Prostate gland (tissue), 2 donors: ENCODE data around the gene CST3. TPM values are rescaled to one million over a fixed set of nuclear protein-coding genes. Genes with fewer than 3 reads are reported as not detected.

Source experiments
- DNase-seq: peaks from one replicate; pipeline ENCODE4 v3.0.0-alpha.2; 2019; ENCODE audit warnings: low spot score
- H3K27ac ChIP-seq, 2 donors: fragments of 200-600 bp; sonication (generic); 2 replicates each; pipeline ENCODE4 v1.5.1; 2017 to 2019
- H3K27me3 ChIP-seq: fragments of 200-600 bp; sonication (generic); replicated peaks from 2 replicates; pipeline ENCODE4 v1.5.1; 2019; ENCODE audit not compliant: insufficient read depth
- H3K36me3 ChIP-seq, 2 donors: fragments of 200-600 bp; sonication (generic); 1 replicate in 1 of 2; 2 replicates in 1 of 2; pipeline versions ENCODE4 v1.5.1 to v1.8.1; 2017 to 2019
- H3K4me1 ChIP-seq: fragments of 200-600 bp; sonication (generic); replicated peaks from 2 replicates; pipeline ENCODE4 v1.5.1; 2019
- H3K4me3 ChIP-seq, 2 donors: fragments of 200-600 bp; sonication (generic); 2 replicates each; pipeline ENCODE4 v1.5.1; 2017 to 2019
- H3K9me3 ChIP-seq: fragments of 200-600 bp; sonication (generic); 2 replicates; pipeline ENCODE4 v1.5.1; 2017
- POLR2A ChIP-seq: fragments of 450-650 bp; IDR thresholded peaks from one replicate; pipeline ENCODE4 v1.6.1; 2016; ENCODE audit warnings: antibody characterized with exemption, mild to moderate bottlenecking
- POLR2AphosphoS5 ChIP-seq: sonication (generic); formaldehyde crosslinking; IDR thresholded peaks from one replicate; pipeline ENCODE4 v1.6.1; 2017; ENCODE audit warnings: antibody characterized with exemption
- WGBS: methylation state at CpG from one replicate; pipeline ENCODE4 v1.1.5; 2018; 5-methylcytosine and 5-hydroxymethylcytosine counted together
- intact Hi-C: fragments of 100-400 bp; cut with DNase I; formaldehyde crosslinking; loops from one replicate; pipeline ENCODE4 v1.14.2; 2022
- total RNA-seq, 2 donors: library from RNA; depleted of rRNA; stranded (reverse); fragments of >200 nt; gene quantifications; one replicate each; pipeline ENCODE4 v1.1.0, GENCODE V29; 2016
- TF ChIP-seq, protein P1 (sequence below), 4 experiments: fragments of 200-600 bp in 2 of 4; fragments of 450-650 bp in 2 of 4; sonication (generic) in 2 of 4; IDR thresholded peaks; 1 replicate in 3 of 4; 2 replicates in 1 of 4; pipeline ENCODE4 v1.5.1; 2016 to 2019; ENCODE audit warnings: antibody characterized with exemption in 4 of 4, mild to moderate bottlenecking in 2 of 4, moderate library complexity in 2 of 4

The CST3 gene
- total RNA-seq, 2 donors from 2014 or later = 1,170 to 3,384 TPM

DNA sequence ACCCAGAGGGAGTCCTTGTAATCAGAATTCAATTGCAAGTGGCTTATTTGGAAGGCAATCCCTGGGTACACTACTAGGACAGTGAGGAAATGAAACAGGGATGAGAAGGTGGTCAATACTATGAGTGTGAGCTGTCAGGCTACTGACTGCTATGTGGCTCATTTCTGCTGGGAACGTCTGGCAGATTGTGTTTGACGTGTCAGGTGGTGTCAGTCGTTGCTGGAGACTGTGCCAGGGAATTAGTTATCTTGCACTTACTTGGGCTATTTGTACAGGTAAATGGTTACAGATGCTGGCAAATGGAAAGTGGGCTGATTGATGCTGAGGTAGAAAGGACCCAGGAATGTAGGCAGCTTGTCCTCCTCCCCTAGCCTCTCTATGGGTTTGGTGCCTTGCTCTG lies 33.7 kb upstream of the CST3 start:
- Histone ChIP-seq H3K4me3 (no peak overlapping the region), H3K36me3 (no peaks in the 10 kb centered on the region), H3K9me3 (no peaks in the 10 kb centered on the region), H3K27me3 (no peaks in the 10 kb centered on the region), H3K27ac (no peak overlapping the region), H3K4me1 (no peaks in the 10 kb centered on the region)
- intact Hi-C loops = no loop called here
- DNase-seq = no peak
- WGBS = 60% methylated on average over 3 of the region's 3 CpGs
- TF ChIP-seq POLR2A (no peak), POLR2AphosphoS5 (no peak)
- TF ChIP-seq, protein P1, sequence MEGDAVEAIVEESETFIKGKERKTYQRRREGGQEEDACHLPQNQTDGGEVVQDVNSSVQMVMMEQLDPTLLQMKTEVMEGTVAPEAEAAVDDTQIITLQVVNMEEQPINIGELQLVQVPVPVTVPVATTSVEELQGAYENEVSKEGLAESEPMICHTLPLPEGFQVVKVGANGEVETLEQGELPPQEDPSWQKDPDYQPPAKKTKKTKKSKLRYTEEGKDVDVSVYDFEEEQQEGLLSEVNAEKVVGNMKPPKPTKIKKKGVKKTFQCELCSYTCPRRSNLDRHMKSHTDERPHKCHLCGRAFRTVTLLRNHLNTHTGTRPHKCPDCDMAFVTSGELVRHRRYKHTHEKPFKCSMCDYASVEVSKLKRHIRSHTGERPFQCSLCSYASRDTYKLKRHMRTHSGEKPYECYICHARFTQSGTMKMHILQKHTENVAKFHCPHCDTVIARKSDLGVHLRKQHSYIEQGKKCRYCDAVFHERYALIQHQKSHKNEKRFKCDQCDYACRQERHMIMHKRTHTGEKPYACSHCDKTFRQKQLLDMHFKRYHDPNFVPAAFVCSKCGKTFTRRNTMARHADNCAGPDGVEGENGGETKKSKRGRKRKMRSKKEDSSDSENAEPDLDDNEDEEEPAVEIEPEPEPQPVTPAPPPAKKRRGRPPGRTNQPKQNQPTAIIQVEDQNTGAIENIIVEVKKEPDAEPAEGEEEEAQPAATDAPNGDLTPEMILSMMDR (IDR thresholded peaks at IDR 0.05) = no peak

DNA sequence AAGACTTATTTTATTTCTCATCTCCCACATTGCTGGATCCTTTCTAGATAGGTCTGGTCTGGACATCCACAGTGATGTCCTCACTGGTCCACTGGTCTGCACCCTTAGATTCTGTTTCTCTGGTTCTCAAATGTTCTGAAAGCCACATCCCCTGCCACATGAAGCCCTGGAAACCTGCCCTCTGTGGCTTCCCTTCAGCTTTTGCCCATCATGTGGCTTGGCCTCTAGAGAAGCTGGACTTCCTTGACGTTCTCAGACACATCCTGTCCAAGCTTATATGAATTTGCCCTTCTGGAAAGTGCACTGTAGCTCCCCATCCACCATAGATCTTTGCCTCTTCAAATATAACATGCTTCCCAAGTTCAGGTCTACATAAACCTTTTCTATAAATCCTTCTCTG lies 32.6 kb upstream of the CST3 start:
- Histone ChIP-seq H3K9me3 (no peaks in the 10 kb centered on the region), H3K4me1 (no peaks in the 10 kb centered on the region), H3K27ac (no peak overlapping the region), H3K4me3 (no peak overlapping the region), H3K36me3 (no peaks in the 10 kb centered on the region), H3K27me3 (no peaks in the 10 kb centered on the region)
- no peak for DNase-seq
- intact Hi-C loops = no loop called here
- whole genome bisulfite sequencing = 39% methylated on average over 1 of the region's 1 CpG
- TF ChIP-seq, protein P1 (IDR thresholded peaks at IDR 0.05) = no peak
- no peak for TF ChIP-seq POLR2AphosphoS5

DNA sequence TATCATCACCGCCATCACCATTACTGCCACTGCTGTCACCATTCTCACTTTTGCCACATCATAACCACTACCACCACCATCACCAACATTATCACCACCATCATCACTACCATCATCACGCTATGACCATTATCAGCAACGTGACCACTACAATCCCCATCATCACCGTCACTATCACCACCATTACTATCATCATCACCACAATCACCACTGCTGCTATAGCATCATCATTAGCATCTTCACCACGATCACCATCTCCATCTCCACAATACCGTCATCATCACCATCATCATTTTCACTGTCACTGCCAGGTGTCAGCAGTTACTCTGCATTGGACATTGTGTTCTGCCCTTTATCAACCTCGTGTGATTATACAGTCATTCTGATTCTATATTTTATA lies 32.1 kb upstream of the CST3 start:
- 94% methylated on average over 7 of the region's 7 CpGs for WGBS
- H3K27ac ChIP-seq = no peak overlapping the region
- H3K4me1 ChIP-seq = no peaks in the 10 kb centered on the region
- DNase-seq = no peak
- H3K27me3 ChIP-seq = no peaks in the 10 kb centered on the region
- intact Hi-C loops = no loop called here
- H3K4me3 ChIP-seq = no peak overlapping the region
- H3K9me3 ChIP-seq = no peaks in the 10 kb centered on the region
- TF ChIP-seq, protein P1 (IDR thresholded peaks at IDR 0.05) = no peak
- TF ChIP-seq POLR2A (no peak), POLR2AphosphoS5 (no peak)
- no peaks in the 10 kb centered on the region for H3K36me3 ChIP-seq

DNA sequence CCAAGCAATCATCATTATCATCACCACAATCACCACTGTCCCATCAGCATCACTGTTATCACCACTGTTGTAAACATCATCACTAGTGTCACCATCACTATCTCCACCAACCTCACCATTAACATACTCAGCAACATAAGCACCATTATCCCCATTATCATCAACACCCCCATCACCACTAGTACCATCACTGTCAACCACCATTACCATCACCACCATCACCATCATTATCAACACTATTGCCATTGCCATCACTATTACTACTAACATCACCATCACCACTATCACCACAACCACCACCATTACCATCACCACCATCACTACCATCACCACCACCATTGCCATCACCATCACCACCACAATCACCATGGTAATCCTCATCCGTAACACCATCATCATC lies 31.6 kb upstream of the CST3 start:
- TF ChIP-seq, protein P1 (IDR thresholded peaks at IDR 0.05) = no peak
- TF ChIP-seq POLR2AphosphoS5 (no peak), POLR2A (no peak)
- Histone ChIP-seq H3K27ac (no peak overlapping the region), H3K9me3 (no peaks in the 10 kb centered on the region), H3K27me3 (no peaks in the 10 kb centered on the region), H3K36me3 (no peaks in the 10 kb centered on the region), H3K4me3 (no peak overlapping the region), H3K4me1 (no peaks in the 10 kb centered on the region)
- intact Hi-C loops = no loop called here
- no peak for DNase-seq
- 54% methylated on average over 1 of the region's 1 CpG for WGBS

DNA sequence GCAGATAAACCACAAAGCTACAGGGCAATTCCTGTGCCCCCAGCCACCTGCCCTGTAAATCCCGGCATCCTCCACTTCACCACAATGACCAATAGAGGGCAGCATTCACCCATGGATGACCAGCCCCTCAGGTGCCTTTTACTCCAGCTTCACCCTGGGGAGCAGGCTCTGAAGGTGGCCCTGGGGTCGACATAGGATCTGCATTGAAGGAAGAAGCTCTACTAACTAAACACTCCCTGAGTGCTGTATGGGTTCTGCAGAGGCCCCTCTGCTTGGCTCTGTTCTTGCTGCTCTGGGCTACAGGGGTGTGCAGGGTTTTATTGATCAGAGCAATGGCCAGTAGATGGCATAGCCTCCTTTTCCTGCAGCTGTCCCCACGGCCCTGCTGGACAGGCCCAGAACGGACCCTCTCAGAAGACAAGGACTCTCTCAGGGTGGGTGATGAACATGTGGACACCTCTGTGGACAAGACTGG lies 30.8 kb upstream of the CST3 start:
- Histone ChIP-seq H3K27ac (no peak overlapping the region), H3K4me1 (no peaks in the 10 kb centered on the region), H3K4me3 (no peak overlapping the region), H3K27me3 (no peaks in the 10 kb centered on the region), H3K36me3 (no peaks in the 10 kb centered on the region), H3K9me3 (no peaks in the 10 kb centered on the region)
- 6% methylated on average over 4 of the region's 4 CpGs for WGBS
- intact Hi-C loops = no loop called here
- no peak for TF ChIP-seq POLR2A
- TF ChIP-seq, protein P1 (IDR thresholded peaks at IDR 0.05) = peak; percentile 65 to 83 (median 68)
- peak; percentile 51 for DNase-seq
